ENCODE measurements around the gene LRRIQ3. TPM values are rescaled to one million over a fixed set of nuclear protein-coding genes. Genes with fewer than 3 reads are reported as not detected.

Gene LRRIQ3
- total and polyA plus RNA-seq, 2 of the 13 experiments (the other 11 are each of a cell fraction or from before 2014, with no cell fraction given) = 1.1 to 1.3 TPM

GRCh38 chr1:74057719-74058118 is 140.3 kb downstream of the LRRIQ3 start:
- no TSS peak for BruUV-seq (replicated peaks)
- intact Hi-C loops (cut with micrococcal nuclease; ENCODE audit: unreplicated experiment) = no loop called here

GRCh38 chr1:74053407-74053806 is 144.6 kb downstream of the LRRIQ3 start:
- DNase-seq (ENCODE audit: low spot score) = no peak
- no peaks in the 10 kb centered on the region for H3K4me1 ChIP-seq (ENCODE audit: insufficient read depth, low read length)
- in situ Hi-C loops (cut with HindIII; ENCODE audit: extremely low pct_ligation_motif_present, low pct_unique_long_range_greater_than_20kb) = no loop called here
- intact Hi-C loops (cut with micrococcal nuclease; ENCODE audit: unreplicated experiment) = no loop called here
- BruUV-seq (replicated peaks) = no TSS peak
- no peak for ATAC-seq
- no peak overlapping the region for H3K27ac ChIP-seq (ENCODE audit: extremely low read length, insufficient read depth, low read length)
- TF ChIP-seq SSRP1 (CRISPR knock-in tag; IDR thresholded peaks at IDR 0.05) (no peak), ERF (CRISPR knock-in tag; IDR thresholded peaks at IDR 0.05) (no peak), ZBTB7B (CRISPR knock-in tag; IDR thresholded peaks at IDR 0.05) (no peak), ZNF615 (CRISPR knock-in tag; IDR thresholded peaks at IDR 0.05; ENCODE audit: borderline replicate concordance) (no peak), RELA (CRISPR knock-in tag; IDR thresholded peaks at IDR 0.05) (no peak), PITX1 (CRISPR knock-in tag; IDR thresholded peaks at IDR 0.05) (no peak), TARDBP (CRISPR knock-in tag; IDR thresholded peaks at IDR 0.05) (no peak), ZNF7 (CRISPR knock-in tag; IDR thresholded peaks at IDR 0.05) (no peak), ZC3H4 (CRISPR knock-in tag; IDR thresholded peaks at IDR 0.05; ENCODE audit: borderline replicate concordance) (no peak), ZNF20 (CRISPR knock-in tag; IDR thresholded peaks at IDR 0.05) (no peak), PAXIP1 (CRISPR knock-in tag; conservative IDR thresholded peaks at IDR 0.05) (no peak), FOXA3 (CRISPR knock-in tag; IDR thresholded peaks at IDR 0.05) (no peak), JARID2 (CRISPR knock-in tag; IDR thresholded peaks at IDR 0.05; ENCODE audit: insufficient replicate concordance) (no peak), STAG1 (CRISPR knock-in tag; IDR thresholded peaks at IDR 0.05) (no peak), POLR2AphosphoS2 (IDR thresholded peaks at IDR 0.05; ENCODE audit: low read depth, low read length) (no peak), MAFG (CRISPR knock-in tag; IDR thresholded peaks at IDR 0.05) (no peak)
- ChIA-PET POLR2A (no interaction called here), CTCF (ENCODE audit: low intra/inter-chr PET ratio, low total read pairs) (no interaction called here)
- no peak overlapping the region for H3K4me2 ChIP-seq (ENCODE audit: low read depth, low read length)
- H3K36me3 ChIP-seq (replicated peaks in 1 of 2; ENCODE audit: control insufficient read depth in 1 of 2, insufficient read depth in 2 of 2, low read length in 2 of 2) = no peaks in the 10 kb centered on the region
- 3% methylated on average over 1 of the region's 1 CpG for WGBS (ENCODE audit: low lambda C conversion rate)
- no peak overlapping the region for H3K4me3 ChIP-seq (replicated peaks in 1 of 3; ENCODE audit: insufficient read depth in 1 of 3, low read depth in 2 of 3, low read length in 3 of 3)
- no peak overlapping the region for H2AFZ ChIP-seq (ENCODE audit: low read length)
- H4K20me1 ChIP-seq (ENCODE audit: insufficient read depth, low read length) = no peaks in the 10 kb centered on the region
- no peak overlapping the region for H3K9ac ChIP-seq (ENCODE audit: insufficient read depth, low read depth, low read length)
- H3K27me3 ChIP-seq (ENCODE audit: control insufficient read depth in 1 of 2, insufficient read depth in 2 of 2, low read length in 2 of 2) = no peaks in the 10 kb centered on the region
- peaks cover 11% of the 10 kb centered on the region for H3K9me3 ChIP-seq (ENCODE audit: low read length)
- no peak for FAIRE-seq
- no peaks in the 10 kb centered on the region for H3K79me2 ChIP-seq (ENCODE audit: insufficient read depth, low read length)

More at GRCh38 chr1:74057719-74058118, 140.3 kb downstream of the LRRIQ3 start:
- ATAC-seq = no peak
- H3K27me3 ChIP-seq (ENCODE audit: control insufficient read depth in 1 of 2, insufficient read depth in 2 of 2, low read length in 2 of 2) = no peaks in the 10 kb centered on the region
- no peaks in the 10 kb centered on the region for H3K36me3 ChIP-seq (replicated peaks in 1 of 2; ENCODE audit: control insufficient read depth in 1 of 2, insufficient read depth in 2 of 2, low read length in 2 of 2)
- H3K4me3 ChIP-seq (replicated peaks in 1 of 3; ENCODE audit: insufficient read depth in 1 of 3, low read depth in 2 of 3, low read length in 3 of 3) = no peak overlapping the region
- no peak overlapping the region for H2AFZ ChIP-seq (ENCODE audit: low read length)
- ChIA-PET POLR2A (no interaction called here), CTCF (ENCODE audit: low intra/inter-chr PET ratio, low total read pairs) (no interaction called here)
- no peaks in the 10 kb centered on the region for H3K79me2 ChIP-seq (ENCODE audit: insufficient read depth, low read length)
- in situ Hi-C loops (cut with HindIII; ENCODE audit: extremely low pct_ligation_motif_present, low pct_unique_long_range_greater_than_20kb) = no loop called here
- FAIRE-seq = no peak
- peak; percentile 65 to 79 for TF ChIP-seq MAFK (conservative IDR thresholded peaks at IDR 0.05 in 1 of 2, IDR thresholded peaks at IDR 0.05 in 1 of 2; ENCODE audit: low read length in 2 of 2)
- no peak for TF ChIP-seq TBP (CRISPR knock-in tag; IDR thresholded peaks at IDR 0.05)
- no peak for TF ChIP-seq RCOR2 (CRISPR knock-in tag; IDR thresholded peaks at IDR 0.05)
- peak; percentile 72 for TF ChIP-seq MAFF (IDR thresholded peaks at IDR 0.05; ENCODE audit: low read depth, low read length)
- no peak for DNase-seq (ENCODE audit: low spot score)
- no peak overlapping the region for H3K9ac ChIP-seq (ENCODE audit: insufficient read depth, low read depth, low read length)
- H3K27ac ChIP-seq (ENCODE audit: extremely low read length, insufficient read depth, low read length) = no peak overlapping the region
- H3K9me3 ChIP-seq (ENCODE audit: low read length) = peaks cover 19% of the 10 kb centered on the region
- no peak overlapping the region for H3K4me2 ChIP-seq (ENCODE audit: low read depth, low read length)
- no peaks in the 10 kb centered on the region for H4K20me1 ChIP-seq (ENCODE audit: insufficient read depth, low read length)
- H3K4me1 ChIP-seq (ENCODE audit: insufficient read depth, low read length) = no peaks in the 10 kb centered on the region
